Measurements from ENCODE around the gene SCAMP2. TPM values are rescaled to one million over a fixed set of nuclear protein-coding genes. Genes with fewer than 3 reads are reported as not detected.

The SCAMP2 gene
- total RNA-seq, 1 donor from 2014 or later: 87.9 TPM

GRCh38 chr15:74821790-74822158, 51.4 kb downstream of the SCAMP2 start:
- DNase-seq (ENCODE audit: extremely low read depth, low read depth, low spot score): no peak

GRCh38 chr15:74821091-74821789, 51.9 kb downstream of the SCAMP2 start:
- no peak for DNase-seq (ENCODE audit: extremely low read depth, low read depth, low spot score)

DNA sequence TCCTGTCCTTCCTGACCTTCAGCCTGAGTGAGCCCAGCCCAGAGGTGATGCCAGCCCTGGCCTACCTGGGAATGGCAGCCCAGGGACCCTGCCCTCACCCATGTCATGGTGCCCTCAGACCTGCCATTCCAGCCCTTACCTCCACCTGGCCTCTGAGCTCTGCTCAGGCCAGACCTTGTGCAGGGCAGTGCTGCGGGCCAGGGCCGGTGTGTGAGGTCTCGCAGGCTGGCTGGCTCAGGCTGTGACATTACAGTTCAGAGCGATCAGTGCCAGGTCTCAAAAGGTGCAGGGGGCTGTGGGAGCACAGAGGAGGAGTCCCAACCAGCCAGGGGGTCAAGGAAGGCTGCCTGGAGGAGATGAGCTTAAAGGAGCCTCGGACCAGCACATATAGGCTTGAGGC, 53.1 kb downstream of the SCAMP2 start:
- DNase-seq (ENCODE audit: extremely low read depth, low read depth, low spot score): no peak

DNA sequence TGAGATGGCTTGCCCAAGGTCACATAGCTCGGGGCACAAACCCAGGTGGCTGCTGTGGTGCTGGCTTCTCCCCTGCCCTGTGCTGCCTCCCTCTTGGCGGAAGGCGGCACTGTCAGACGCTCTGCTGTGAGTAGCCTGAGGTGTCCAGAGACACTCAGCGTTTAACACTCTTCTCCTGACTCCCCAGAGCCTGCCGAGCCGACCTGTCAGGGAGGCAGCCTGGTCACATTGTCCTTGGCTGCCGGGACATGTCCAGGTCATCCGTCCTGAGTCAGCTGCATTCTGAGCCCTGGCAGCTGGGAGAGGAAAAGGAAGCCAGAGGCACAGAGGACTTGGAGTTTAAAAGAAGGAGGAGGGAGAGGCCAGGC, 55.8 kb downstream of the SCAMP2 start:
- DNase-seq (ENCODE audit: extremely low read depth, low read depth, low spot score): no peak

DNA sequence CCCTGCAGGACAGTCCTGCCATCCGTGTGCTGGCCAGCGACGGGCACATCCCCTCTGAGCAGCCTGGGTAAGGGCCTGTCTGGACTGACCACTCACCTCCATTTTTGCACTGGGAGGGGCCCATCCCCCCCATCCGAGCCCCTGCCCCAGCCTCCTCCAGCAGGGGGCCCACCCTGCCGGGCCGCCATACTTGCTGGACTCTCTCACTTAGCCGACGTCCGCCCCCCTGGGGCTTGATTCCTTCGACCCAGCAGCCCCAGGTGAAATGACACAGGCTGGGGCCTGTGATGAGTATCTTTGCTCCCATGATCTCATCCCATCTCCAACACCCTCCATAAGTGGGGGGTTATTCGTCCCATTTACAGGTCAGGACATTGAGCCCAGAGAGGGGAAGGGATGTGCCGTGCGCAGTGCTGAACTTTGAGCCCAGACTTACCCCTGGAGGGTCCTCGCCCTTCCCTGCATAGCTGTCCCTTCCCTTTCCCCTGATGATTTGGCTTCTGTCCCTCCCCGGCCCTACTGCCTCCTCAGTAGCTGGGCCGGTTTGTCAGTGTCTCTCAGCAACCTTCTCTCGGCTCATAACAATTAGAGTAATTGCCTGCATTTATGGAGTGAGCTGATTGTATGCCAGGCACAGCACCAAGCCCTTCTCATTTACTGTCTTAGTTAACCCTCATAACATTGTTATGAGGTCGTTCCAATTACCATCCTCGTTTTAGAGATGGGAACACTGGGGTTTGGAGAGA, 56.4 kb downstream of the SCAMP2 start:
- DNase-seq (ENCODE audit: extremely low read depth, low read depth, low spot score): no peak

DNA sequence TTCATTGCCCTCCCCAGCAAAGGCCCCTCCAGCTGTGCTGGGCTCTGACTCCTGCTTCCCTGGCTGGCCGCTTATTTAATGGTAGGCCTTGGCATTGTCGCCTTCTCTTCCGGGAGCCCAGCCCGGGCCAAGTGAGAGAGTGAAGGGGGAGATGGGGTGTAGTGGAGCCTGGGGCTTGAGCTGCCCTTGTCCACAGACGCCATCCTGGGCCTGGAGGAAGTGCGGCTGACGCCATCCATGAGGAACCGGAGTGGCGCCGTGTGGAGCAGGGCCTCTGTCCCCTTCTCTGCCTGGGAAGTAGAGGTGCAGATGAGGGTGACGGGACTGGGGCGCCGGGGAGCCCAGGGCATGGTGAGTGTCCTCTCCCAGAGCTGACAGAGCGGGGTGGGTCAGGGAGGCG, 57.2 kb downstream of the SCAMP2 start:
- DNase-seq (ENCODE audit: extremely low read depth, low read depth, low spot score): no peak

GRCh38 chr15:74815121-74815934, 57.8 kb downstream of the SCAMP2 start:
- DNase-seq (ENCODE audit: extremely low read depth, low read depth, low spot score): no peak

- no peak for DNase-seq (ENCODE audit: extremely low read depth, low read depth, low spot score)
Observed at GRCh38 chr15:74812533-74812932, 60.6 kb downstream of the SCAMP2 start, which contains the start of gene LMAN1L. LMAN1L (plus strand) TSS chr15:74812835; CDS start chr15:74812855, 20 bp downstream.

- no peak for DNase-seq (ENCODE audit: extremely low read depth, low read depth, low spot score)
Observed at GRCh38 chr15:74809956-74810355, 63.2 kb downstream of the SCAMP2 start.

GRCh38 chr15:74809242-74809641, 63.9 kb downstream of the SCAMP2 start:
- no peak for DNase-seq (ENCODE audit: extremely low read depth, low read depth, low spot score)

DNA sequence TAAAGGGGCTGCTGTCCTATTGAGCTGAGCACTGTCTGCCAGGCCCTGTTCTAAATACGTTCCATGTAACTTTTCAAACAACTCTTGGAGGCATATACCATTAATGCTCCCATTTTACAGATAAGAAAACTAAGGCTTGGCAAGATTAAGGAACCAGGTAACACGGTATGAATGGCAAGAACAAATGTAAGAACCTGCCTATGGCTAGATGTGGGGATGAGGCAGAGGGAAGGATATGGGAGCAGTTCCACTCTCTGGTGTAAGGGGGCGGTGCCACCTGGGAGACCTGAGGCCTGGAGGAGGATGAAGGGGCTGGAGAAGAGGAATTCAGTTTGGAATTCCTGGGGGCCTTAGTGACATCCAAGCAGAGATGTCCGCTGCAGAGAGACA, 64.3 kb downstream of the SCAMP2 start:
- DNase-seq (ENCODE audit: extremely low read depth, low read depth, low spot score): no peak

DNA sequence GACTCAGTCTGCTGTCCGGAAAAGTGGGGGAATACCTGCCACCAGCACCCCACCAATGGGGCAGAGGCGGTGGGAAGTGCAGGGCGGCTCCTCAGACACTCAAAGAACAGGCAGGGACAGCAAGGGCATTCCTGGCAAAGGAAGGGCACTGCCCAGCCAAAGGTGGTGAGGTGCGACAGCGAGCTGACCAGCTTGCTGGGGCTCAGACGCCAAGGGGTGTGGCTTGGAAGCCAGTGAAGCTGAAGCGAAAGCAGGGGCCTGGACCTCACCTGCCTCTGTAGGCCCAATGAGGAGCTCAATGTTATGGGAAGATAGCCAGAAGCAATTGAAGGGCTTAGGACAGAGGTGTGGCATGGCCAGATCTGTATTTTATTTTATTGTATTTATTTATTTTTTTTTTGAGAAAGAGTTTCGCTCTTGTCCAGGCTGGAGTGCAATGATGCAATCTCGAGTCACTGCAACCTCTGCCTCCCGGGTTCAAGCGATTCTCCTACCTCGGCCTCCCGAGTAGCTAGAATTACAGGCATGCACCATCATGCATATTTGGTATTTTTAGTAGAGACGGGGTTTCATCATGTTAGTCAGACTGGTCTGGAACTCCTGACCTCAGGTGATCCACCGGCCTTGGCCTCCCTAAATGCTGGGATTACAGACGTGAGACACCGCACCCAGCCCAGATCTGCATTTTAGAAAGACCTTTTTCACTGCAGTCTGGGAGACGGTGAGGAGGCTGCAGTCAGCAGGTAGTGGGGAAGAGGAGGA, 64.9 kb downstream of the SCAMP2 start:
- DNase-seq (ENCODE audit: extremely low read depth, low read depth, low spot score): no peak

DNA sequence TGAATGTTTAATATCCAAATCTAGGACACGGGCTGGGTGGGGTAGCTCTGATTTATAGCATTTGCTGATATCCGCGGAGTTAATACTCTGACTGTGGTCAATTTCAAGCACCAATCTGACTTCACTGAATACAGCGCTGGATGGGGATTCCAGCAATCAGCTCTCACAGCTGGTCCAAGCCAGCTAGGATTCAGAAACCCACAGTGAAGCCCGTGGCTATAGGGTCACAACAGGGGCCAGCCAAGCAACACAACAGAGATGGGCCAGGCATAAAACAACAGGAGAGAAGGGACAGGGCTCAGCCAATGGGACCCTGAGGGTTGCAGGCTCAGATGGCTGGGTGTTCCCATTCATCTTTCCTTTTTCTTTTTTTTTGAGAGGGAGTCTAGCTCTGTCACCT, 65.9 kb downstream of the SCAMP2 start:
- no peak for DNase-seq (ENCODE audit: extremely low read depth, low read depth, low spot score)

DNA sequence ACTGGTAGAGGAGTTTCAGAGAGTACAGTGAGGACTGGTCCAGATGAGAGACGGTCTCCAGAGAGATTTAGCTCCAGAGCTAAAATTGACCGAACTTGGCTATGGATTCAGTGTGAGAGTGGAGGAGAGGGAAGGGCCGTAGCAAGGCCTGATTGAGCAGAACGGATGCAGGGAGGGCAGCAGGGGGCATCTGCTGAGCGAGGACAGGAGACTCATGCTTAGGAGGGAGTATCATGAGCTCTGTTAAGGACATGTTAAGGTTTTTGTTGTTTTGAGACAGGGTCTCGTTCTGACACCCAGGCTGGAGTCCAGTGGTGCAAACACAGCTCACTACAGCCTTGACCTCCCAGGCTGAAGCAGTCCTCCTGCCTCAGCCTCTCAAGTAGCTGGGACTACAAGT, 68.2 kb downstream of the SCAMP2 start:
- no peak for DNase-seq (ENCODE audit: extremely low read depth, low read depth, low spot score)

GRCh38 chr15:74802862-74803447, 70.2 kb downstream of the SCAMP2 start:
- DNase-seq (ENCODE audit: extremely low read depth, low read depth, low spot score): no peak

DNA sequence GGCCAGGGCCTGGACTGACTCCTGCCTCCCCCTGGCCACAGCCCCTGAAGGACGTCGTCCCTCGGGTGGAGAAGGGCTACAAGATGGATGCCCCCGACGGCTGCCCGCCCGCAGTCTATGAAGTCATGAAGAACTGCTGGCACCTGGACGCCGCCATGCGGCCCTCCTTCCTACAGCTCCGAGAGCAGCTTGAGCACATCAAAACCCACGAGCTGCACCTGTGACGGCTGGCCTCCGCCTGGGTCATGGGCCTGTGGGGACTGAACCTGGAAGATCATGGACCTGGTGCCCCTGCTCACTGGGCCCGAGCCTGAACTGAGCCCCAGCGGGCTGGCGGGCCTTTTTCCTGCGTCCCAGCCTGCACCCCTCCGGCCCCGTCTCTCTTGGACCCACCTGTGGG, 70.9 kb downstream of the SCAMP2 start:
- DNase-seq (ENCODE audit: extremely low read depth, low read depth, low spot score): no peak

GRCh38 chr15:74801311-74801997, 71.7 kb downstream of the SCAMP2 start:
- no peak for DNase-seq (ENCODE audit: extremely low read depth, low read depth, low spot score)

DNA sequence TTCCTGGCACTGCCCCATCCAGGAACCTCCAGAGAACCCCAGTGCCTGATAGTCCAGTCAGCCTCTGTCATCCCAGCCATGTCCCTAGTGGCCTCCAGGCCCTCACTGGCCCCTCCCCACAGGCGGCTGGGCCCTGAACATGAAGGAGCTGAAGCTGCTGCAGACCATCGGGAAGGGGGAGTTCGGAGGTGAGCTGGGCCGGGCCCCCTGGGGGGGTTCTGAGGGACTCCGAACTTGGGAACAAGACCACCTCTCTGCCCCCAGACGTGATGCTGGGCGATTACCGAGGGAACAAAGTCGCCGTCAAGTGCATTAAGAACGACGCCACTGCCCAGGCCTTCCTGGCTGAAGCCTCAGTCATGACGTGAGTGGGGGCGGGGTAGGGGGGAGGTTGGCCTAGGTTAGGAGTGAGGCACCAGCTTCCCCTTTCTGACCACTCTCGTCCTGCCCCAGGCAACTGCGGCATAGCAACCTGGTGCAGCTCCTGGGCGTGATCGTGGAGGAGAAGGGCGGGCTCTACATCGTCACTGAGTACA, 72.5 kb downstream of the SCAMP2 start:
- DNase-seq (ENCODE audit: extremely low read depth, low read depth, low spot score): no peak

GRCh38 chr15:74799856-74800558, 73.2 kb downstream of the SCAMP2 start:
- no peak for DNase-seq (ENCODE audit: extremely low read depth, low read depth, low spot score)

Data from glomerular endothelial cell (primary cell).